Gastrocnemius medialis (tissue), 4 donors: ENCODE data around the gene RUFY3. TPM values are rescaled to one million over a fixed set of nuclear protein-coding genes. Genes with fewer than 3 reads are reported as not detected.

Source experiments
- ATAC-seq, 2 donors: fragments of 150-250 bp; one replicate each; pipeline ENCODE4 v1.9.1; 2016
- DNase-seq, 2 donors: peaks; one replicate each; pipeline ENCODE4 v3.0.0-alpha.2; 2019
- H3K27ac ChIP-seq, 4 donors: fragments of 200-600 bp; sonication (generic); 1 replicate in 1 of 4; 2 replicates in 3 of 4; pipeline ENCODE4 v1.5.1; 2016 to 2018; ENCODE audit warnings: mild to moderate bottlenecking in 2 of 4, moderate library complexity in 1 of 4
- H3K27me3 ChIP-seq, 3 donors: fragments of 200-600 bp; sonication (generic) in 2 of 3; 1 replicate in 1 of 3; 2 replicates in 2 of 3; pipeline versions ENCODE4 v1.5.1 to v1.6.0; 2016 to 2019; ENCODE audit warnings: mild to moderate bottlenecking in 1 of 3, moderate library complexity in 1 of 3
- H3K36me3 ChIP-seq, 2 donors: fragments of 200-600 bp; sonication (generic) in 1 of 2; one replicate each; pipeline ENCODE4 v1.5.1; 2017 to 2018
- H3K4me1 ChIP-seq, 2 donors: fragments of 200-600 bp; sonication (generic) in 1 of 2; one replicate each; pipeline ENCODE4 v1.5.1; 2016 to 2017; ENCODE audit warnings: mild to moderate bottlenecking in 2 of 2
- H3K4me3 ChIP-seq, 4 donors: fragments of 200-600 bp; sonication (generic) in 3 of 4; 1 replicate in 1 of 4; 2 replicates in 3 of 4; pipeline ENCODE4 v1.5.1; 2016 to 2019; ENCODE audit warnings: mild to moderate bottlenecking in 2 of 4
- H3K9me3 ChIP-seq, 3 donors: fragments of 200-600 bp; sonication (generic) in 2 of 3; 1 replicate in 1 of 3; 2 replicates in 2 of 3; pipeline ENCODE4 v1.5.1; 2016 to 2019
- POLR2A ChIP-seq, 2 donors: fragments of 450-650 bp; IDR thresholded peaks; one replicate each; pipeline ENCODE4 v1.6.1; 2017; ENCODE audit warnings: antibody characterized with exemption in 2 of 2, mild to moderate bottlenecking in 2 of 2, moderate library complexity in 2 of 2
- in situ Hi-C, 4 donors: fragments of 200-750 bp; cut with MboI; loops; one replicate each; pipeline versions ENCODE4 v1.15.0 to v1.8.0; 2017; ENCODE audit warnings: low sequenced_read_pairs in 4 of 4
- intact Hi-C: fragments of 100-400 bp; cut with DNase I; formaldehyde crosslinking; loops from one replicate; pipeline ENCODE4 v1.15.1; 2023; ENCODE audit warnings: low total_unique reads
- total RNA-seq, 4 donors: library from RNA; depleted of rRNA; stranded (reverse); fragments of >200 nt; gene quantifications; one replicate each; pipeline versions ENCODE4 v1.1.0 to v1.2.3, GENCODE V29; 2016
- TF ChIP-seq, protein P1 (sequence below), 5 experiments: fragments of 450-650 bp in 3 of 5; fragments of 200-600 bp in 2 of 5; sonication (generic) in 2 of 5; IDR thresholded peaks in 4 of 5; conservative IDR thresholded peaks in 1 of 5; 1 replicate in 4 of 5; 2 replicates in 1 of 5; pipeline ENCODE4 v1.5.1; 2016 to 2019; ENCODE audit warnings: antibody characterized with exemption in 5 of 5, mild to moderate bottlenecking in 3 of 5, moderate library complexity in 3 of 5

RUFY3 gene, protein sequence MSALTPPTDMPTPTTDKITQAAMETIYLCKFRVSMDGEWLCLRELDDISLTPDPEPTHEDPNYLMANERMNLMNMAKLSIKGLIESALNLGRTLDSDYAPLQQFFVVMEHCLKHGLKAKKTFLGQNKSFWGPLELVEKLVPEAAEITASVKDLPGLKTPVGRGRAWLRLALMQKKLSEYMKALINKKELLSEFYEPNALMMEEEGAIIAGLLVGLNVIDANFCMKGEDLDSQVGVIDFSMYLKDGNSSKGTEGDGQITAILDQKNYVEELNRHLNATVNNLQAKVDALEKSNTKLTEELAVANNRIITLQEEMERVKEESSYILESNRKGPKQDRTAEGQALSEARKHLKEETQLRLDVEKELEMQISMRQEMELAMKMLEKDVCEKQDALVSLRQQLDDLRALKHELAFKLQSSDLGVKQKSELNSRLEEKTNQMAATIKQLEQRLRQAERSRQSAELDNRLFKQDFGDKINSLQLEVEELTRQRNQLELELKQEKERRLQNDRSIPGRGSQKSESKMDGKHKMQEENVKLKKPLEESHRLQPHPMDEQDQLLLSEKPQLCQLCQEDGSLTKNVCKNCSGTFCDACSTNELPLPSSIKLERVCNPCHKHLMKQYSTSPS
- total RNA-seq, result 10 to 100 TPM; 30.9 to 41.8 (median 37.2) TPM

- intact Hi-C loops, result no loop called here
These were observed at the start of gene RUFY3 for GRCh38 chr4:70721747-70722146. Gene RUFY3 (plus strand): TSS chr4:70721964. CDS start chr4:70722574, 610 bp downstream.

DNA sequence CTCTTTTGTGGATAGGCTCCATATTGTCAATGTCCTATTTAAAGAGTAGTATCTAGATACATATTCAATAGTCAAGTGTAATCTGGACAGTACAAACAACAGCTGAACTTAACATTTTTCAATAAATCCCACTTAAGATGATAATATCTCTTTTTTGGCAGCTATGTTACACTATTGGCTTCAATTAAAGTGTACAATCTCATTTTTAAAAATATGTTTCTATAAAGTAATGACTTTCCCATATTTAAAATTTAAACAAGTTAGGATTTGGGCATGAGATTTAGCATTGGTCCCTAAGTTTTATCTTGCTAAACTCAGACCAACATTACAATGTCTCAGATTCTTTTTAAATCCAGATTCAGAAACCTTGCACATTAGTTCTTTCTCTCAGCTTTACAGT is 47.6 kb upstream of the RUFY3 start:
- TF ChIP-seq, protein P1, sequence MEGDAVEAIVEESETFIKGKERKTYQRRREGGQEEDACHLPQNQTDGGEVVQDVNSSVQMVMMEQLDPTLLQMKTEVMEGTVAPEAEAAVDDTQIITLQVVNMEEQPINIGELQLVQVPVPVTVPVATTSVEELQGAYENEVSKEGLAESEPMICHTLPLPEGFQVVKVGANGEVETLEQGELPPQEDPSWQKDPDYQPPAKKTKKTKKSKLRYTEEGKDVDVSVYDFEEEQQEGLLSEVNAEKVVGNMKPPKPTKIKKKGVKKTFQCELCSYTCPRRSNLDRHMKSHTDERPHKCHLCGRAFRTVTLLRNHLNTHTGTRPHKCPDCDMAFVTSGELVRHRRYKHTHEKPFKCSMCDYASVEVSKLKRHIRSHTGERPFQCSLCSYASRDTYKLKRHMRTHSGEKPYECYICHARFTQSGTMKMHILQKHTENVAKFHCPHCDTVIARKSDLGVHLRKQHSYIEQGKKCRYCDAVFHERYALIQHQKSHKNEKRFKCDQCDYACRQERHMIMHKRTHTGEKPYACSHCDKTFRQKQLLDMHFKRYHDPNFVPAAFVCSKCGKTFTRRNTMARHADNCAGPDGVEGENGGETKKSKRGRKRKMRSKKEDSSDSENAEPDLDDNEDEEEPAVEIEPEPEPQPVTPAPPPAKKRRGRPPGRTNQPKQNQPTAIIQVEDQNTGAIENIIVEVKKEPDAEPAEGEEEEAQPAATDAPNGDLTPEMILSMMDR (IDR thresholded peaks at IDR 0.05 in 4 of 5, conservative IDR thresholded peaks at IDR 0.05 in 1 of 5), result no peak
- no peak for TF ChIP-seq POLR2A (IDR thresholded peaks at IDR 0.05)
- intact Hi-C loops, result no loop called here
- no peaks in the 10 kb centered on the region for H3K4me1 ChIP-seq
- no peak overlapping the region for H3K4me3 ChIP-seq
- H3K27ac ChIP-seq, result no peak overlapping the region
- no peaks in the 10 kb centered on the region for H3K27me3 ChIP-seq
- H3K9me3 ChIP-seq, result no peaks in the 10 kb centered on the region
- in situ Hi-C loops, result loop anchor here in 3 of 4 donors (25.0 kb wide), 2 partner anchors 313 to 338 kb away; partner anchors contain the start of gene DCK (in 1 of the 3)
- ATAC-seq, result no peak
- no peak for DNase-seq
- no peaks in the 10 kb centered on the region for H3K36me3 ChIP-seq

More at GRCh38 chr4:70721747-70722146, at the start of gene RUFY3:
- peak within 1 kb of the TSS; percentile 43 to 51 (median 50) for H3K4me3 ChIP-seq
- H3K36me3 ChIP-seq, result no peaks in the 10 kb centered on the region
- no peaks in the 10 kb centered on the region for H3K9me3 ChIP-seq
- peak; percentile 88 to 91 for ATAC-seq
- in situ Hi-C loops, result no loop called here
- H3K27me3 ChIP-seq, result no peaks in the 10 kb centered on the region
- DNase-seq, result peak in 1 of 2 donors; percentile 25
- H3K27ac ChIP-seq, result peak within 1 kb of the TSS; percentile 42 to 67 (median 54)
- peaks cover 0 to 14% of the 10 kb centered on the region in 2 donors for H3K4me1 ChIP-seq
- TF ChIP-seq, protein P1 (IDR thresholded peaks at IDR 0.05 in 4 of 5, conservative IDR thresholded peaks at IDR 0.05 in 1 of 5), result no peak
- no peak for TF ChIP-seq POLR2A (IDR thresholded peaks at IDR 0.05)

DNA sequence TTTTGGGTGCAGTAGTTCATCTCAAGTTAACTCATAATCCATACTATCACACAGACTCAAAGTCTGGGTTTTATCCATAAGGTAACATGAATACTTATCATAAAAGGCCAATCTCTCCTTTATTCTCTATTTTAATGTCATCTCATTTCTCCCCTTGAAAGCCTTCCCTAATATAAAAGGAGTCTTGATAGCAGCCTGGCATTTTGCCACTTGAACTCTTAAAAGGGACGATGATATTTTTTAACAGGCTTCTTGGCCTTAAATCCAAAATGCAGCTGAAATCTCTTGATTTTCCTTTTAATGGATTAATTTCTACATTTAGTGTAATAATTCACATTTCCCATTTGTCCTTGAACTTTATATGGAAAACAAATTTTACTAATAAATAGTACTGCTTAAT is 47.0 kb upstream of the RUFY3 start:
- DNase-seq (no peak), ATAC-seq (no peak)
- in situ Hi-C loops, result loop anchor here (25.0 kb wide), 2 partner anchors 313 to 338 kb away; partner anchors contain the start of gene DCK (in 2 of the 4)
- Histone ChIP-seq H3K27ac (no peak overlapping the region), H3K27me3 (no peaks in the 10 kb centered on the region), H3K4me1 (no peaks in the 10 kb centered on the region), H3K9me3 (no peaks in the 10 kb centered on the region), H3K36me3 (no peaks in the 10 kb centered on the region), H3K4me3 (no peak overlapping the region)
- intact Hi-C loops, result no loop called here
- TF ChIP-seq, protein P1 (IDR thresholded peaks at IDR 0.05 in 4 of 5, conservative IDR thresholded peaks at IDR 0.05 in 1 of 5), result no peak
- TF ChIP-seq POLR2A (IDR thresholded peaks at IDR 0.05), result no peak

- no peak for DNase-seq
- Histone ChIP-seq H3K27me3 (no peaks in the 10 kb centered on the region), H3K36me3 (no peaks in the 10 kb centered on the region), H3K9me3 (no peaks in the 10 kb centered on the region), H3K27ac (no peak overlapping the region), H3K4me3 (no peak overlapping the region), H3K4me1 (no peaks in the 10 kb centered on the region)
- no peak for ATAC-seq
- TF ChIP-seq, protein P1 (IDR thresholded peaks at IDR 0.05 in 4 of 5, conservative IDR thresholded peaks at IDR 0.05 in 1 of 5), result no peak
- TF ChIP-seq POLR2A (IDR thresholded peaks at IDR 0.05), result no peak
- in situ Hi-C loops (loop anchor here in 1 of 4 donors (25.0 kb wide), 1 partner anchor 311 kb away; the partner anchor contains the start of gene DCK), intact Hi-C loops (no loop called here)
These were observed 45.1 kb upstream of the RUFY3 start for GRCh38 chr4:70676554-70677090.
